Measurements from ENCODE around the gene GDF10. TPM values are rescaled to one million over a fixed set of nuclear protein-coding genes. Genes with fewer than 3 reads are reported as not detected.

The GDF10 gene
- total and polyA plus RNA-seq, 2 of the 13 experiments (the other 11 are each of a cell fraction or from before 2014, with no cell fraction given): 0.03 TPM; not detected in 1

DNA sequence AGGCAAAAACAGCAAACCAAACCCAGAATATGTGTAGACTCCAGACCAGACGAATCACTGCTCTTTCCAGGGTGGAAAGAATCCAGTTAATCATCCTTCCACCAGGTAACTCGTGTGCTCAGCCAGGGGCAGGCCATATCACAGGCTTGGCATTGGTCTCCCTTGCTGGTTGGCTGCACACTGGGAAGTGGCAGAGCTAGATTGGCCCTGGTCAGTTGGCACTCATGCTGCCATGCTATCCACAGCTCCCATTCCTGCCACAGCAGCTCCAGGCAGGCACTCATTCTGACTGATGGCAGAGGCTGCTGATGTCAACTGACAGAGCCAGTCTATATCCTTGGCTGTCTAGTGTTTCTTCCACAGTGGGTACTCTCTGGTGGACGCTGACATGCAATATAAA lies 9.7 kb upstream of the GDF10 start:
- no peak overlapping the region for H3K4me2 ChIP-seq (ENCODE audit: low read depth, low read length)
- in situ Hi-C loops (cut with HindIII; ENCODE audit: extremely low pct_ligation_motif_present, low pct_unique_long_range_greater_than_20kb) (no loop called here), intact Hi-C loops (cut with micrococcal nuclease; ENCODE audit: unreplicated experiment) (no loop called here)
- H3K4me3 ChIP-seq (replicated peaks in 1 of 3; ENCODE audit: insufficient read depth in 1 of 3, low read depth in 2 of 3, low read length in 3 of 3): no peak overlapping the region
- FAIRE-seq (no peak), ATAC-seq (no peak), DNase-seq (ENCODE audit: low spot score) (no peak)
- TF ChIP-seq, protein P1, sequence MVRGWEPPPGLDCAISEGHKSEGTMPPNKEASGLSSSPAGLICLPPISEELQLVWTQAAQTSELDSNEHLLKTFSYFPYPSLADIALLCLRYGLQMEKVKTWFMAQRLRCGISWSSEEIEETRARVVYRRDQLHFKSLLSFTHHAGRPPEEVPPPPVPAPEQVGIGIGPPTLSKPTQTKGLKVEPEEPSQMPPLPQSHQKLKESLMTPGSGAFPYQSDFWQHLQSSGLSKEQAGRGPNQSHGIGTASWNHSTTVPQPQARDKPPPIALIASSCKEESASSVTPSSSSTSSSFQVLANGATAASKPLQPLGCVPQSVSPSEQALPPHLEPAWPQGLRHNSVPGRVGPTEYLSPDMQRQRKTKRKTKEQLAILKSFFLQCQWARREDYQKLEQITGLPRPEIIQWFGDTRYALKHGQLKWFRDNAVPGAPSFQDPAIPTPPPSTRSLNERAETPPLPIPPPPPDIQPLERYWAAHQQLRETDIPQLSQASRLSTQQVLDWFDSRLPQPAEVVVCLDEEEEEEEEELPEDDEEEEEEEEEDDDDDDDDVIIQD (CRISPR knock-in tag; IDR thresholded peaks at IDR 0.05; ENCODE audit: low read depth): no peak
- TF ChIP-seq MAZ (IDR thresholded peaks at IDR 0.05; ENCODE audit: borderline replicate concordance, low read depth, low read length) (no peak), MAZ (CRISPR knock-in tag; IDR thresholded peaks at IDR 0.05; ENCODE audit: low read depth) (no peak), SNRNP70 (IDR thresholded peaks at IDR 0.05; ENCODE audit: low read depth, low read length) (no peak), ZNF546 (CRISPR knock-in tag; conservative IDR thresholded peaks at IDR 0.05) (no peak)
- ChIA-PET POLR2A (no interaction called here), CTCF (ENCODE audit: low intra/inter-chr PET ratio, low total read pairs) (no interaction called here)
- no peaks in the 10 kb centered on the region for H3K79me2 ChIP-seq (ENCODE audit: insufficient read depth, low read length)
- H4K20me1 ChIP-seq (ENCODE audit: insufficient read depth, low read length): no peaks in the 10 kb centered on the region
- no peak overlapping the region for H3K27ac ChIP-seq (ENCODE audit: extremely low read length, insufficient read depth, low read length)
- no peaks in the 10 kb centered on the region for H3K4me1 ChIP-seq (ENCODE audit: insufficient read depth, low read length)
- H2AFZ ChIP-seq (ENCODE audit: low read length): no peak overlapping the region
- no peak overlapping the region for H3K9ac ChIP-seq (ENCODE audit: insufficient read depth, low read depth, low read length)
- 0% methylated on average over 2 of the region's 3 CpGs for WGBS (ENCODE audit: low lambda C conversion rate)
- peaks cover 3 to 20% of the 10 kb centered on the region in 2 experiments; a peak in 3 of 5 replicates for H3K27me3 ChIP-seq (ENCODE audit: control insufficient read depth in 1 of 2, insufficient read depth in 2 of 2, low read length in 2 of 2)
- no TSS peak for BruUV-seq (replicated peaks)
- H3K36me3 ChIP-seq (replicated peaks in 1 of 2; ENCODE audit: control insufficient read depth in 1 of 2, insufficient read depth in 2 of 2, low read length in 2 of 2): no peaks in the 10 kb centered on the region
- no peaks in the 10 kb centered on the region for H3K9me3 ChIP-seq (ENCODE audit: low read length)

DNA sequence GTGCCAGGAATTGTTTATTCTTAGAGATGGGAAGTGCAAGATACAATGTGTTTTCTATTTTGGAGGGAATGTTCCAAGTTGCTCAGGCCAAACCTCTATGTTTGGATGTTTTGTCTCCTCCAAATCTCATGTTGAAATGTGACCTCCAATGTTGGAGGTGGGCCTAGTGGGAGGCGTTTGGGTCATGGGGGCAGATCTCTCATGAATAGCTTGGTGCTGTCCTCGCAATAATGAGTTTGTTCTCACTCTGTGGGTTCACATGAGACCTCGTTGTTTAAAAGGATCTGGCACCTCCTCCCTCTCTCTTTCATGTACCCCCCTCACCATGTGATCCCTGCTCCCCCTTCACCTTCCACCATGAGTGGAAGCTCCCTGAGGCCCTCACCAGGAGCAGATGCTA lies 8.3 kb upstream of the GDF10 start:
- 5% methylated on average over 3 of the region's 3 CpGs for WGBS (ENCODE audit: low lambda C conversion rate)
- H3K4me2 ChIP-seq (ENCODE audit: low read depth, low read length): no peak overlapping the region
- peaks cover 3 to 33% of the 10 kb centered on the region in 2 experiments; a peak in 4 of 5 replicates for H3K27me3 ChIP-seq (ENCODE audit: control insufficient read depth in 1 of 2, insufficient read depth in 2 of 2, low read length in 2 of 2)
- no TSS peak for BruUV-seq (replicated peaks)
- ATAC-seq (no peak), FAIRE-seq (no peak), DNase-seq (ENCODE audit: low spot score) (no peak)
- no peaks in the 10 kb centered on the region for H3K9me3 ChIP-seq (ENCODE audit: low read length)
- H3K9ac ChIP-seq (ENCODE audit: insufficient read depth, low read depth, low read length): no peak overlapping the region
- H3K4me1 ChIP-seq (ENCODE audit: insufficient read depth, low read length): no peaks in the 10 kb centered on the region
- in situ Hi-C loops (cut with HindIII; ENCODE audit: extremely low pct_ligation_motif_present, low pct_unique_long_range_greater_than_20kb) (no loop called here), intact Hi-C loops (cut with micrococcal nuclease; ENCODE audit: unreplicated experiment) (no loop called here)
- H3K79me2 ChIP-seq (ENCODE audit: insufficient read depth, low read length): no peaks in the 10 kb centered on the region
- no peak overlapping the region for H3K27ac ChIP-seq (ENCODE audit: extremely low read length, insufficient read depth, low read length)
- ChIA-PET CTCF (ENCODE audit: low intra/inter-chr PET ratio, low total read pairs) (no interaction called here), POLR2A (no interaction called here)
- no peak overlapping the region for H3K4me3 ChIP-seq (replicated peaks in 1 of 3; ENCODE audit: insufficient read depth in 1 of 3, low read depth in 2 of 3, low read length in 3 of 3)
- no peaks in the 10 kb centered on the region for H3K36me3 ChIP-seq (replicated peaks in 1 of 2; ENCODE audit: control insufficient read depth in 1 of 2, insufficient read depth in 2 of 2, low read length in 2 of 2)
- no peak overlapping the region for H2AFZ ChIP-seq (ENCODE audit: low read length)
- no peaks in the 10 kb centered on the region for H4K20me1 ChIP-seq (ENCODE audit: insufficient read depth, low read length)
- TF ChIP-seq CEBPG (CRISPR knock-in tag; IDR thresholded peaks at IDR 0.05) (no peak), ZFP36L2 (CRISPR knock-in tag; IDR thresholded peaks at IDR 0.05) (no peak), ZNF709 (CRISPR knock-in tag; IDR thresholded peaks at IDR 0.05) (no peak), HES4 (CRISPR knock-in tag; IDR thresholded peaks at IDR 0.05; ENCODE audit: borderline replicate concordance) (no peak), ZNF713 (CRISPR knock-in tag; IDR thresholded peaks at IDR 0.05) (no peak), PHF8 (CRISPR knock-in tag; IDR thresholded peaks at IDR 0.05) (no peak), NPAS2 (CRISPR knock-in tag; IDR thresholded peaks at IDR 0.05; ENCODE audit: borderline replicate concordance) (no peak), ZNF224 (CRISPR knock-in tag; IDR thresholded peaks at IDR 0.05) (no peak), SRSF1 (optimal IDR thresholded peaks at IDR 0.05; ENCODE audit: low read depth, low read length) (no peak), SMYD3 (CRISPR knock-in tag; IDR thresholded peaks at IDR 0.05) (no peak), ZNF644 (CRISPR knock-in tag; IDR thresholded peaks at IDR 0.05; ENCODE audit: low read depth) (no peak), JUN (CRISPR knock-in tag; IDR thresholded peaks at IDR 0.05) (no peak)
- TF ChIP-seq, protein P2, sequence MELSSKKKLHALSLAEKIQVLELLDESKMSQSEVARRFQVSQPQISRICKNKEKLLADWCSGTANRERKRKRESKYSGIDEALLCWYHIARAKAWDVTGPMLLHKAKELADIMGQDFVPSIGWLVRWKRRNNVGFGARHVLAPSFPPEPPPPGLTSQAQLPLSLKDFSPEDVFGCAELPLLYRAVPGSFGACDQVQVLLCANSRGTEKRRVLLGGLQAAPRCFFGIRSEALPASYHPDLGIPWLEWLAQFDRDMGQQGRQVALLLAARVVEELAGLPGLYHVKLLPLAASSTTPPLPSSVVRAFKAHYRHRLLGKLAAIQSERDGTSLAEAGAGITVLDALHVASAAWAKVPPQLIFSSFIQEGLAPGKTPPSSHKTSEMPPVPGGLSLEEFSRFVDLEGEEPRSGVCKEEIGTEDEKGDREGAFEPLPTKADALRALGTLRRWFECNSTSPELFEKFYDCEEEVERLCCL (CRISPR knock-in tag; IDR thresholded peaks at IDR 0.05; ENCODE audit: borderline replicate concordance): no peak
- TF ChIP-seq, protein P3, sequence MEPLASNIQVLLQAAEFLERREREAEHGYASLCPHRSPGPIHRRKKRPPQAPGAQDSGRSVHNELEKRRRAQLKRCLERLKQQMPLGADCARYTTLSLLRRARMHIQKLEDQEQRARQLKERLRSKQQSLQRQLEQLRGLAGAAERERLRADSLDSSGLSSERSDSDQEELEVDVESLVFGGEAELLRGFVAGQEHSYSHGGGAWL (CRISPR knock-in tag; IDR thresholded peaks at IDR 0.05): no peak

All from HepG2 (cell line).